ENCODE results near the gene KIF26A.

KIF26A gene

GRCh38 chr14:104158827-104159798, 20.7 kb downstream of the KIF26A start:
- DNase-seq: no peak

- no peak for DNase-seq
Measured at GRCh38 chr14:104159990-104160389, 21.6 kb downstream of the KIF26A start.

- no peak for DNase-seq
Measured at GRCh38 chr14:104161602-104162367, 23.4 kb downstream of the KIF26A start.

GRCh38 chr14:104162495-104162894, 24.1 kb downstream of the KIF26A start:
- no peak for DNase-seq

- DNase-seq: no peak
Measured at GRCh38 chr14:104163541-104163940, 25.2 kb downstream of the KIF26A start.

GRCh38 chr14:104164041-104164440, 25.7 kb downstream of the KIF26A start:
- DNase-seq: no peak

- no peak for DNase-seq
Measured at GRCh38 chr14:104164512-104164911, 26.1 kb downstream of the KIF26A start.

- DNase-seq: no peak
Measured at GRCh38 chr14:104166698-104167097, 28.3 kb downstream of the KIF26A start.

GRCh38 chr14:104168603-104169002, 30.2 kb downstream of the KIF26A start:
- no peak for DNase-seq

GRCh38 chr14:104169005-104169698, 30.8 kb downstream of the KIF26A start:
- DNase-seq: no peak

- no peak for DNase-seq
Measured at GRCh38 chr14:104169699-104170479, 31.5 kb downstream of the KIF26A start.

GRCh38 chr14:104171029-104171697, 32.8 kb downstream of the KIF26A start:
- DNase-seq: no peak

- no peak for DNase-seq
Measured at GRCh38 chr14:104171895-104172294, 33.5 kb downstream of the KIF26A start.

- DNase-seq: no peak
Measured at GRCh38 chr14:104172349-104172748, 34.0 kb downstream of the KIF26A start.

GRCh38 chr14:104172880-104173279, 34.5 kb downstream of the KIF26A start:
- DNase-seq: no peak

- no peak for DNase-seq
Measured at GRCh38 chr14:104174051-104174450, 35.7 kb downstream of the KIF26A start.

GRCh38 chr14:104175041-104175440, 36.7 kb downstream of the KIF26A start:
- DNase-seq: no peak

- DNase-seq: no peak
Measured at GRCh38 chr14:104175811-104176210, 37.4 kb downstream of the KIF26A start.

GRCh38 chr14:104176611-104177010, 38.2 kb downstream of the KIF26A start:
- no peak for DNase-seq

GRCh38 chr14:104177411-104177810, 39.0 kb downstream of the KIF26A start:
- no peak for DNase-seq

GRCh38 chr14:104178279-104178678, 39.9 kb downstream of the KIF26A start:
- DNase-seq: no peak

- DNase-seq: no peak
Measured at GRCh38 chr14:104179126-104179525, 40.7 kb downstream of the KIF26A start.
